ENCODE data around the gene C5.

The C5 gene

DNA sequence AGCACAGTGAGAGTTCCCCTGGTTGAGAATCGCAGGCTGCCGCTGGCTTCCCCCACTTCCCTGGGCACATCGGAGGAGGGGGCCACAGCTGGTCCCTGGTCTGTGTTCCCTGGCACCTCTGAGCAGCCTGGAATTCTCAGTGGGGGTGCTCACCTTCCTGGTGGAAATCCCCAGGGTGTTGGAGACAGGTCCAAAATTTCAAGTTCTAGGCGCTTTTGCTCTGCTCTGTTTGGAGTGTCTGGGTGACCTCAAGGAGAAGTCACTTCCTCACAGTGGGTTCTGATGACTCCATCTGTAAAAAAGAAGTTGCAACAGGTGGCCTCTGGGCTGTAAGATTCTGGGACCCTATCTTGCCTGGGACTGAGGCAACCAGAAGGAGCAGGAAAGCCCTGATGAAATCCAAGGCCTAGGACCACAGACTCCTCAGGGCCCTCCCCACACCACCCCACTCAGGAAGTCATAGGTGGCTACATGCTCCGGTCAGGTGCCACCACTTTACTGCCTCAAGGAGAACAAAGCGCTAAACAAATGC is 123.6 kb downstream of the C5 start, which contains the start of gene TRAF1:
TSS of gene TRAF1 (minus strand) at position 400 of the 532 bp plus-strand sequence. CDS start 721 bp downstream, outside the sequence.
- Histone ChIP-seq H2AFZ (ENCODE audit: low read depth, low read length, severe bottlenecking) (no peak within 1 kb of the TSS), H4K20me1 (ENCODE audit: low read depth, low read length) (no peaks in the 10 kb centered on the region), H3K4me3 (ENCODE audit: insufficient read depth, low read length, poor library complexity, severe bottlenecking) (no peak within 1 kb of the TSS), H3K4me2 (ENCODE audit: low read depth, low read length, poor library complexity, severe bottlenecking) (no peak within 1 kb of the TSS), H3K9me2 (replicated peaks; ENCODE audit: insufficient read depth, low read length) (no peaks in the 10 kb centered on the region), H3K9me3 (ENCODE audit: insufficient read depth, low read length) (no peaks in the 10 kb centered on the region), H3K79me2 (ENCODE audit: insufficient read depth, low read length) (no peaks in the 10 kb centered on the region), H3K27me3 (ENCODE audit: low read length) (no peaks in the 10 kb centered on the region), H3K27ac (ENCODE audit: low read depth, low read length) (0 out of 2 replicates have a peak within 1 kb of the TSS, but pooled peaks have one; percentile 11), H3K9ac (ENCODE audit: low read length) (no peak within 1 kb of the TSS), H3F3A (ENCODE audit: insufficient read depth) (peaks cover 25% of the 10 kb centered on the region), H3K36me3 (ENCODE audit: low read length) (no peaks in the 10 kb centered on the region)
- TF ChIP-seq, protein P1, sequence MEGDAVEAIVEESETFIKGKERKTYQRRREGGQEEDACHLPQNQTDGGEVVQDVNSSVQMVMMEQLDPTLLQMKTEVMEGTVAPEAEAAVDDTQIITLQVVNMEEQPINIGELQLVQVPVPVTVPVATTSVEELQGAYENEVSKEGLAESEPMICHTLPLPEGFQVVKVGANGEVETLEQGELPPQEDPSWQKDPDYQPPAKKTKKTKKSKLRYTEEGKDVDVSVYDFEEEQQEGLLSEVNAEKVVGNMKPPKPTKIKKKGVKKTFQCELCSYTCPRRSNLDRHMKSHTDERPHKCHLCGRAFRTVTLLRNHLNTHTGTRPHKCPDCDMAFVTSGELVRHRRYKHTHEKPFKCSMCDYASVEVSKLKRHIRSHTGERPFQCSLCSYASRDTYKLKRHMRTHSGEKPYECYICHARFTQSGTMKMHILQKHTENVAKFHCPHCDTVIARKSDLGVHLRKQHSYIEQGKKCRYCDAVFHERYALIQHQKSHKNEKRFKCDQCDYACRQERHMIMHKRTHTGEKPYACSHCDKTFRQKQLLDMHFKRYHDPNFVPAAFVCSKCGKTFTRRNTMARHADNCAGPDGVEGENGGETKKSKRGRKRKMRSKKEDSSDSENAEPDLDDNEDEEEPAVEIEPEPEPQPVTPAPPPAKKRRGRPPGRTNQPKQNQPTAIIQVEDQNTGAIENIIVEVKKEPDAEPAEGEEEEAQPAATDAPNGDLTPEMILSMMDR (IDR thresholded peaks at IDR 0.05; ENCODE audit: insufficient read depth, low read length, poor library complexity, severe bottlenecking), result no peak
- no peak for TF ChIP-seq EZH2phosphoT487 (conservative IDR thresholded peaks at IDR 0.05; ENCODE audit: low read length)

DNA sequence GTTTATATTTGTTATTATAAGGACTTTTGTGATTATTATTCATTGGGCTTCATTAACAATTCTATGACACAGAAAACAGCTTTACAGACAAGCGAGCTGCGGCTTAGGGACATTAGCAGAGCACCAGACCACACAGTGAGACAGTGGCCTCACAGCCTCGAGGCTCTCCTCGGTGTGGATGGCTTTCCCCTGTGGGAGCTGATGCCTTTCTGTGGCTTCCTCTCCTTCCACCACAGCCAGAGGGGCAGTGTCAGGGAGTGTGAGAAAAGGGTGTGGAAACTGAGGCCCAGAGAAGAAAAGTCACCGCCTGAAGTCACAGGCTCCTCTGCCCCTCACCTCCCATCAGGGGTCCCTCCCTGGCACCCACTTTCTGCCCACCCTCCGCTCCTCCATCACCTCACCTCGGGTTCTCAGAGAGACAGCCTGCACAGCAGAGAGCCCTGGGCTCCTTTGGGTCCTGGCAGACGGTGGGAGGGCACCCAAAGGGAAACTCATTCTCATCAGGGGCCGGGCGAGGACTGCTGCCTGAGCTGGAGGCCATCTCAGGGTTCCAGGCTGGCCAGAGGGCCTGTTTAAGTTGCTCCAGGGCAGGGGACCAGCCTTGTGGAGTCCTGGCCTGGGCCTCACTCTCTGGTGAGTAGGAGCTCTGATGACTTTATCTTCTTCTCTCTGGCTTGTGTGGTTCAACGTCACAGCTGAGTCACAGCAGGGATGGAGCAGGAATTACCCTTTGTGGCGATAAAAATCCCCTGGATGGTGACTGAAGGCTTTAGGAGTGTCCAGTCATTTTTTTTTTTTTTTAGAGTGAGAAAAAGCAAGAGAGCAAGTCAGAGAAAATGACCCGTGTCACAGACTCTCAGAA is 124.3 kb downstream of the C5 start:
- no peak overlapping the region for H3K4me2 ChIP-seq (ENCODE audit: low read depth, low read length, poor library complexity, severe bottlenecking)
- no peaks in the 10 kb centered on the region for H3K27me3 ChIP-seq (ENCODE audit: low read length)
- H3K4me3 ChIP-seq (ENCODE audit: insufficient read depth, low read length, poor library complexity, severe bottlenecking), result no peak overlapping the region
- no peaks in the 10 kb centered on the region for H3K9me2 ChIP-seq (replicated peaks; ENCODE audit: insufficient read depth, low read length)
- no peaks in the 10 kb centered on the region for H3K36me3 ChIP-seq (ENCODE audit: low read length)
- no peaks in the 10 kb centered on the region for H4K20me1 ChIP-seq (ENCODE audit: low read depth, low read length)
- H3K9ac ChIP-seq (ENCODE audit: low read length), result no peak overlapping the region
- TF ChIP-seq, protein P1 (IDR thresholded peaks at IDR 0.05; ENCODE audit: insufficient read depth, low read length, poor library complexity, severe bottlenecking), result no peak
- no peak for TF ChIP-seq EZH2phosphoT487 (conservative IDR thresholded peaks at IDR 0.05; ENCODE audit: low read length)
- peaks cover 22% of the 10 kb centered on the region for H3F3A ChIP-seq (ENCODE audit: insufficient read depth)
- no peaks in the 10 kb centered on the region for H3K79me2 ChIP-seq (ENCODE audit: insufficient read depth, low read length)
- no peaks in the 10 kb centered on the region for H3K9me3 ChIP-seq (ENCODE audit: insufficient read depth, low read length)
- H3K27ac ChIP-seq (ENCODE audit: low read depth, low read length), result no peak overlapping the region
- no peak overlapping the region for H2AFZ ChIP-seq (ENCODE audit: low read depth, low read length, severe bottlenecking)

DNA sequence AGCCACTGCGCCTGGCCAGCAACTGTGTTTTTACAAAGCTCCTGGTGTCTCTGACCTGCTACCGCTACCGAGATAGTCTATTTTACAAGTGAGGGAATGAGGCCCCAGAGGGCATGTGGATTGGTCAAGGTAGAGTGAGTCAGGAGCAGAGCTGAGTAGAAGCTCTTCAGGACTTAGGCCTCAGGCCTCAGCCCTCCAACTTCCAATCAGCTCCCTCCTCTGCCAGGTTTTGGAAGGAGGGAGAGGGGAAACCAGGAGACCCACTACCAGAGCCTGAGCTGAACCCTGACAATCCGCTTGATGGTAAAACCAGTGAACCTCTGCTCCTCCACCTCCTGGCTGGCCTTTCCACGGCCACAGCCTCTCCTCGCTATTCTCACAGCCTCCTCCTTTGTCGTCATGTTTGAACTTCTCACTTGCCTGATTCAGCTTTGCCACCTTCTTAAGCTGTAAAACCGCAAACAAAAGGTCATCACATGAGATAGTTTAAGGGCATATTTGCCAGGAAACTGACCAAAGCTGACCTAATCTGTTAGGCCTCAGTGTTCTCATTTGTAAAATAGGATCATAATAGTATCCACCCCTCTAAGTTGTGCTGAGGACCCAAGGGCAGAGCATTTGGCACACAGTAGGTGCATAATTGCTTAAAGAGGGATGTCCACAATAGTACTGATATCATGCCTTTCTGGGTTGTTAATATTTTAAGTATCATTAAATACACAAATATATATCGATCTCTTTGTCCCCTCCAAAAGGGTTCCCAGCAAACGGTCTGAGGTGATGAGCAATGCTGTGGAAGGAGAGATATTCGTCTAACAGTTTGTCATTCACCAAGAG is 125.2 kb downstream of the C5 start:
- no peak overlapping the region for H3K9ac ChIP-seq (ENCODE audit: low read length)
- H3K27me3 ChIP-seq (ENCODE audit: low read length), result no peaks in the 10 kb centered on the region
- no peak overlapping the region for H3K4me3 ChIP-seq (ENCODE audit: insufficient read depth, low read length, poor library complexity, severe bottlenecking)
- no peak overlapping the region for H3K4me2 ChIP-seq (ENCODE audit: low read depth, low read length, poor library complexity, severe bottlenecking)
- H3K79me2 ChIP-seq (ENCODE audit: insufficient read depth, low read length), result no peaks in the 10 kb centered on the region
- H2AFZ ChIP-seq (ENCODE audit: low read depth, low read length, severe bottlenecking), result no peak overlapping the region
- no peaks in the 10 kb centered on the region for H3K36me3 ChIP-seq (ENCODE audit: low read length)
- no peaks in the 10 kb centered on the region for H4K20me1 ChIP-seq (ENCODE audit: low read depth, low read length)
- H3F3A ChIP-seq (ENCODE audit: insufficient read depth), result peaks cover 22% of the 10 kb centered on the region
- TF ChIP-seq, protein P1 (IDR thresholded peaks at IDR 0.05; ENCODE audit: insufficient read depth, low read length, poor library complexity, severe bottlenecking), result no peak
- TF ChIP-seq EZH2phosphoT487 (conservative IDR thresholded peaks at IDR 0.05; ENCODE audit: low read length), result no peak
- H3K9me2 ChIP-seq (replicated peaks; ENCODE audit: insufficient read depth, low read length), result no peaks in the 10 kb centered on the region
- no peaks in the 10 kb centered on the region for H3K9me3 ChIP-seq (ENCODE audit: insufficient read depth, low read length)
- H3K27ac ChIP-seq (ENCODE audit: low read depth, low read length), result no peak overlapping the region

Data from SU-DHL-6 (cell line).